HG03045 (cell line): ENCODE measurements around the gene TTC7B.

Experiments
- ATAC-seq: cut with Tn5 transposase; IDR thresholded peaks from one replicate; pipeline ENCODE4 v1.9.1; 2021; ENCODE audit warnings: mild to moderate bottlenecking, moderate library complexity; ENCODE audit not compliant: unreplicated experiment

The TTC7B gene

DNA sequence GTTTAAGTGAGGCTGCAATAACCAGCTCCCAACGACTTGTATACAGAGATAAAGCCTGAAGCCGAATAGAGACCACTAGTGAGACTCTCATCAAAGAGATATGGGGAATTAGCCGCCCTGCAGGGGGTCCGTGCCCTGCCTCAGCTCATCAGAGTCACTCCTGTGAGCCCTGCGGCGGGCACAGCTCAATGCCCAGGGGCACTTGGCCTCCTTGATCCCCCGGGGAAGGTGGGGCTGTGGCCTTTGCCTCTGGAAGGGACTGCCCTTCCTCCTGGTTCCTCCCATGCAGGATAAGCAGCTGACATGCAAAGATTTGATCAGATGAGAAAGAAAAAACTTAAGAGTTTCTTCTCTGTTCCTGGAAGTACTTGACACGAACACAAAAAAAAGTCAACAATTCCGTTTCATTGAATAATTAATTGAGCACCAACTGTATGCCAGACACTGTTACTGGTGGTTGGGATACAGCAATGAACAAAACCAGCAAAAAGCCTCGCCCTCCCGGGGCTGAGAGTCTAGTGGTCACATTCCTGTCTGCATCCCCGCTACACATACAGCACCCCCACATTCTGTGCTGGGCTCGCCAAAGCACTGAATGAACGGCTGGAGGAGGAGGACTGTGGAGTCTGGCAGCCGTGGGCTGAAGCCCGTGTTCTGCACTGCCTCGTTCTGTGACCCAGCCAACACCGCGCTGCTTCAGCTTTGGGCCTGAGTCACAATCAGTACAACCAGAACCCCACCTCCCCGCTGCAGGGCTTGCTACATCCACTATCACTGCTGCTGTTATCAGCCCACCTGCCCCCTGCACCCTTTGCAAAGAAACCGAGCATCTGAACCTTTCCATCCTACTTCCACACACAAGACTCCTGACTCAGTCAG is 10.3 kb downstream of the TTC7B start:
- ATAC-seq = no peak

DNA sequence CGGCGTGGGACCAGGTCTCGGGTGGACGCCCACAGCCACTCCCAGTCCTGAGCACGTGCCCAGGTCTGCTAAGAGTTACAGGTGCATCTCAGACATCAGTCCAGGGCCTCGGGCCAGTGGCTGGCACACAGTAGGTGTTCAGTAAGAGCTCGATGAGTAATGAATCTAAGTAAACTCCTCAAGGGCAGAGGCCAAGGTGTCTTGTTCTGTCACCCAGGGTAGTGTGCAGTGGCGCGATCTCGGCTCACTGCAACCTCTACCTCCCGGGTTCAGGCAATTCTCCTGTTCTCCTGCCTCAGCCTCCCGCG is 11.2 kb downstream of the TTC7B start:
- ATAC-seq = no peak

DNA sequence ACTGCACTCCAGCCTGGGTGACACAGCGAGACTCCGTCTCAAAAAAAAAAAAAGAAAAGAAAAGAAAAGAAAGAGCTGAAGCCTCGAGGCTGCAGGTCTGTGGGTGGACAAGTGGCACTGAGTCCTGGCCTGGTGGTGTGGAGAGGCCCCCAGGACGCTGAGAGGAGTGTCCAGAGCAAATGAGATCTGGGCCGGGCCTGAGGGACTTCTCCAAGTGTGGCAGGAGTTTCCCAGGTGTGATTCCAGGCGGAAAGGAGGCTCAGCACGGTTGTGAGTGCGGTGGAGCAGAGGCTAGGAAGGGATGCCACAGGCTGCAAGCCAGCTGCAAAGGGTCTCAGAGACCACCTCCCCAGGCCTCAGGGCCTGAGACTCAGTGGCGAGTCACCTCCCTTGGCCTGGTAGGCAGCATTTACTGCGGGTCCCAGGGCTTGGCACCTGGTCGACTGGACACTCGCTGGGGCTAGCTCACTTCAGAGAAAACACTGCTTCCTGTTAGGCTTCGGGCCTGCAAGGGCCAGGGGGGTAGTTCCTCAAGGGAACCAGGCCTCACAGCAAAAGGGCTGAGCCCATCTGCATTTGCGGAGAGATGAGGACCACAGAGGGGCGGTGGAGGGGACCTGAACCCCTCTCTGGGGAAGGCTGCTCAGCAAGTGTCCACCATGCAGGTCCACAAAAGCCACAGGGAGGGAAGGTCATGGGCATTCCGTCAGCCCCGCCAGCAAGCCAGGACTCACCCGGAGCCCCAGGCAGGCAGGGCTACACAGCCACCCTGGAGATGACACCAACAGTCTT is 11.7 kb downstream of the TTC7B start:
- ATAC-seq = no peak

DNA sequence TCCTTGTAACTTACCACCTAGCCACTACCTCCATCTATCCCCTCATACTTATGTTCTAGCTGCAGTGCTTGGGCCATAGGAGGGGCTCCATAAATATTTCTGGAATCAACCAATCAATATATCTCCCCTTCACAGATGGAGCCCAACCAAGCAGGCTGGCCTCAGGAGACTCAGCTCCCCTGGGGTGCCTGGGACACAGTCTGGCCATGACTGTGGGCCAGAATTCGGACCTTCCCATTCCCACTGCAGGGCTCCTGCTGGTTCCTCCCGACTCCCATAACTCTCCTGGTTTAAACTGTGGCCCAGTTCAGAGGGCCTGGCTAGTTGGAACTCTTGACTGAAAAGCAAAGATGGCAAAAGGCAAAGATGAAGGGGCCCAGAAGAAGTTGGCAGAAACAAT is 13.0 kb downstream of the TTC7B start:
- ATAC-seq = no peak

DNA sequence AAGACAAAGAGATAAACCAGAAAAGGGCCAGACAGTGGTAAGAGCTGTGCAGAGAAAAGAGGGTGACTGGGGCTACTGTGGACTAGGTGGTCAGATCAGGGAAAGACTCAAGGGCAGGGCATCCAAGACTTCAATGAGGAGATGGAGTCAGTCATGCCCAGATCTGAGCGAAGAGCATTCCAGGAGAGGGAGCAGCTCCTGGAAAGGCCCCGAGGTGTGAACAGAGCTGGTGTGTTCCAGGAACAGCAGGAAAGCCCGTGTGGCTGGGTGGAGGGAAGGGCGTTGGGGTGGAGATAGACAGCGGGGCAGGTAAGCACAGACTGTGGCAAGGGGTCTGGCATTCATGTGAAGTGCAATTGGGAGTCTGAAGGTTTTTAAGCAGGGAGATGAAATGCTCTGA is 16.8 kb downstream of the TTC7B start:
- ATAC-seq = no peak

DNA sequence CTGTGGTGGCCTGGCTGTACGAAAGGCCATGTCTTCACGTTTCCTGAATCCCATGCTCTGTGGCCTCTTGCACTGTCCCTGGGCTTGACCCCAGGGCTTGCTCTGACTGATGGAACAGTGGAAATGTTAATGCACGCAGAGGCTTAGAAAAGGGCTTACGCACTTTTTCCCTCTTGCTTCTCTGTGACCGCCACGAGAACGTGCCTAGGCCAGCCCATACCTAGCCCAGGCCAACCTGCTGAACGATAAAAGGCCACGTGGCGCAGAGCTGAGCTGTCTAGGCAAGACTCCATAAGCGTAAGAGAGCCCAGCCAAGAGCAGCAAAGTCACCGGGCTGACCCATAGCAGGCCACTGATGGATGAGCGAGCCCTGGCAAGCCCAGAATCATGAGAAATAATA is 18.3 kb downstream of the TTC7B start:
- ATAC-seq = no peak

DNA sequence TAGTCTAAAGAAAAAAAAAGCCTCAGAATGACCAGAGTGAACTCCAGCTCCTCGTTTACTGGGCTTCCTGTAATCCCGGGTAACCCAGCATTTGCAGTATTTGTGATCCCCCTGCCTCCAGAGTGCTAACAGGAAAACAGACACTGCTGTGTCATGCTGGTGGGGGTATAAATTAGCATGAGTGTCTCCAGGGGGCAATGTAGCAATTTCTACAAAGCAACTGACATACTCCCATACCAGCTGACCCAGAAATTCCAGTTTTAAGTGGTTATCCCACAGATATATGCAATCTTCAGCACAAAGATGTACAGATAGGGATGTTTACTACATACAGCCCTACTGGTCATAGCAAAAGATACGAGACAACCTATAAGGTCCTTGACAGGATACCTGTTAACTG is 18.8 kb downstream of the TTC7B start:
- no peak for ATAC-seq

DNA sequence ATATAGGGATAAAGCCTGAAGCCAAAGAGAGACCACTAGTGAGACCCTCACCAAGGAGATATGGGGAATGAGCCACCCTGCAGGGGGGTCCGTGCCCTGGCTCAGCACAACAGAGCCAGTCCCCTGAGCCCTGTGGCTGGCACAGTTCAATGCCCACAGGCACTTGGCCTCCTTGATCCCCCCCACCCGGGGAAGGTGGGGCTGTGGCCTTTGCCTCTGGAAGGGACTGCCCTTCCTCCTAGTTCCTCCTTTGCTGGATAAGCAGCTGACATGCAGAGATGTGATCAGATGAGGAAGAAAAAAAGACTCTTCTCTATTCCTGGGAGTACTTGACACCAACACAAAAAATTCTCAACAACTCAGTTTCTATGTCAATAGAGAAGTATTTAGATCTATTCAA is 19.9 kb downstream of the TTC7B start:
- no peak for ATAC-seq

DNA sequence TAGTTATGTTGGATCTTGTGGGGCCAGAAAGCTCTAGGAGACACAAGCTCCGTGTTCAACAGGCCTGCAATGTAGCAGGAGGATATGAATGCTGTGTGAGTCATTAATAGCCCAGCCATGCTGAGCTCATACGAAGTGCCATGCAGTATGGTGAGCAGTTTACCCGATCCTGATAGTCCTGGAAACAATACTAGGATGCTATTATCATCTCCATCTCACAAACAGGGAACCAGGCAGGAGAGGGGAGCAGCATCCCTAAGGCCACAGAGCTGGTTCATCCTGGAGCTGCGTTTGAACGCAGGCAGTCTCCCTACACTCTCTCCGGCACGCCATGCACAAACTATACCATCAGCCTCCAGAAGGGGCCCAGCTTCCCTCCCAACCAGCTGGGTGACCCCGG is 20.5 kb downstream of the TTC7B start:
- ATAC-seq = no peak

DNA sequence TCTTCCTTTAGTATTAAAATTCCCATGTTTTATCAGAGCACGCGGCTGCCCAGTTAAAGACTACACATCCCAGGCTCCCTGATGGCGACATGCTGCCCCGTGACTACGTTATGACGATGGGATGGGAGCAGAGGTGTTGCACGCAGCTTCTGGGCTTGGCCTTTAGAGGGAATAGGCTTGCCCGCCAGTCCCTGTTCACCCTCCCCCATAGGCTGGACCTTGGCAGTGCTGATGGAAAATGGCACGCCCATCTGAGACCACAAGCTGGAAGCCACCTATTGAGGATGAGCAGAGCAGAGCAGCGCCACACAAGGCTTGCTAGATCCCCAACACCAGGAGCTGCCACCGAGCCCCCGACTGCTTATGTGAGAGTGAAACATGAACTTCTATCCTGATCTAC is 24.7 kb downstream of the TTC7B start:
- ATAC-seq = no peak

DNA sequence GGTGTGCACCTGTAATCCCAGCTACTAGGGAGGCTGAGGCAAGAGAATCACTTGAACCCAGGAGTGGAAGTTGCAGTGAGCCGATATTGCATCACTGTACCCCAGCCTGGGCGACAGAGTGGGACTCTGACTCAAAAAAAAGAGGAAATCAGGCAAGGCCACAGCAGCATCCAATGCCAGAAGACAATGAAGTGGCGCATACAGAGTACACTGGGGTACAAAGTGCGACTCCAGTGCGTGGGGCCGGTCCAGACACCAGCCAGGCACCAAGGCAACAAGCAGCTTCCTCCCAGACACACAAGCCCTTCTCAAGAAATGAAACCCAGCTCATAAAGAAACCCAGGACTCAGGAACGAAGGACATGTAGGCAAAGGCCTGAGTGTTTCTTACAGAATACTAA is 28.2 kb downstream of the TTC7B start:
- ATAC-seq = no peak

DNA sequence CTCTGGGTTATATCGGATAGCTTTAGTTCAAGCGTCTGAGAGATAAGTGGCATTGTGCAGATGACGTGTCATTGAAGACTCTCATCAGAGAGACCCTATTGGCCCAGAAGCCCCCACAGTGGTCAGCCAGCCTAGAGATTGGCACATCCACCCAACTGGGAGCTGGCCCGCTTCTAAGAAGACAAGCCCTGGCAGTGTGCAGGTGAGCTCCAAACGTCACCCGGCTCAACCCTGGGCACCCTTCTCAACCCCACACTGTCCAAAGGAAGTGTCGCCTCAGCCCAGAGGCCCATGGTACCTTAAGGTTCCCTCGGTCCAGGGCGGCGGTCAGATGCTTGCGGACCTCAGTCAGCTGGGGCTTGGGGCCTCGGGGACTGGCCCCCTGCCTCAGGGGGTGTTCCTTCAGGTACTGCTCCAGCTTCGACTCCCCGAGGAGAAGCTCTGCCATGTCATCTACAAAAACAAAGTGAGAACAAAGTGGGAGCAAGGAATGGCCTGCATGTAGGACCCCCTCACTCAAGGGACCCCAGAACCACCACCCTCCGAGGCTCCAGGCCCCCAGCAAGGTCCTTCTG is 30.3 kb downstream of the TTC7B start:
- no peak for ATAC-seq

DNA sequence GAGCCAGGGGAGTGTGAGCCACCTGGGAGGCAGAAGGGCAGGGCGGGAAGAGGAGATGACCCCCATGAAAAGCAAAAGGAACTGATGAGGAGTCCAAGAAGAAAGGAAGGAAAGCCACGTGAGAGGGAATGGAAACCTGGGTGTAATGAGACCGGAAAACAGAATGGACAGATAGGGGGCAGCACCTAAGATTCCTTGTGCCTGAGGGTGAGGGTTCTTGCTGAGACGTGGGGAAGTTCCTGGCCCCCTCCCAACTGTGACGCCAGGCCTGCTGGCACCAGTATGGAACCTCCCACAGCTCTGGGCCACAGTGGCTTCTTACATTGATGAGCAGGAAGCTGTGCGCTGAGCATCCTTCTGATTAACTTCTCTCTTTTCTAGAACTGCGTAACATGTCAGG is 30.8 kb downstream of the TTC7B start:
- ATAC-seq = no peak

DNA sequence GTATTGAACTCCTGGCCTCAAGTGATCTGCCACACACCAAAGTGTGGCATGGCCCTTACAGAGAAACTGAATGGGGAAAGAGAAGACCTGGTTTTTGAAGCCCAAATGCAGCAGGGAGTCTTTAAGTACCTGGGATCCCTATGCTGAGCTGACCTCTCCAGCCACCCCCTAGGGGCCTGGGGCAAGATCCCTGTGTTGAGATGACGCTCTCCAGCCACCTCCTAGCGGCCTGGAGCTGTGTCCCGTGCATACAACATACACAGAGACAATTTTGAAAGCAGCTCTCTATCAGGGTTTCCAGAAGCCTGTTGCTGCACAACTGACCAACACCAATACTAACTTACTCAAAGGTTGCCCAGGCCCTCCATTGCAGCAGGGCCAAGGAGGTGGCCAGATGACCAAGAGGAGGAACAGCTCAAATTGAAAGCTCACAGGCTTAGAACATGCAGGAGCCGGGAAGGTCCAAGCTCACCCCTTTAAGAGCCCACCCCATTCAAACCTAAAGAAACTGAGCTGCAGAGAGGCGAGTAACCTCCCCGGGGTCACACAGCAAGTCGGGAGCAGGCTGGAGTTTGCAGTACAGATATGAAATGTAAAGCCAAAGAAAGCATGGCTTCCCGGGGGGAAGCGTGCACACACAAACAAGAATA is 31.5 kb downstream of the TTC7B start:
- no peak for ATAC-seq

DNA sequence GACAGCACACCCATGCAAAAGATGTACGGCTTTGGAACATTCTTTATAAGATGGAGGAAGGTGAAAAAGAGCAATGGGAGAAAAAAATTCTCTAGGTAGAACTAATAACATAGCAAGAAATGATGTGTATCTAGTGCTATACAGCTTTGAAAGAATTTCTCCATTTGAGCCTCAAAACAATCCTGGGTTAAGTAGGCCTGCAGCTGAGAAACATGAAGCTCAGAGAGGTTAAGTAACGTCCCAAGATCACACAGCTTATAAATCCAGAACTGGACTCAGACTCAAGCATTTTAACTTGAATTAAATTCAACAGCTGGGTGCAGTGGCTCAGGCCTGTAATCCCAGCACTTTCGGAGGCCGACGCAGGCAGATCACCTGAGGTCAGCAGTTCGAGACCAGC is 32.9 kb downstream of the TTC7B start:
- no peak for ATAC-seq

DNA sequence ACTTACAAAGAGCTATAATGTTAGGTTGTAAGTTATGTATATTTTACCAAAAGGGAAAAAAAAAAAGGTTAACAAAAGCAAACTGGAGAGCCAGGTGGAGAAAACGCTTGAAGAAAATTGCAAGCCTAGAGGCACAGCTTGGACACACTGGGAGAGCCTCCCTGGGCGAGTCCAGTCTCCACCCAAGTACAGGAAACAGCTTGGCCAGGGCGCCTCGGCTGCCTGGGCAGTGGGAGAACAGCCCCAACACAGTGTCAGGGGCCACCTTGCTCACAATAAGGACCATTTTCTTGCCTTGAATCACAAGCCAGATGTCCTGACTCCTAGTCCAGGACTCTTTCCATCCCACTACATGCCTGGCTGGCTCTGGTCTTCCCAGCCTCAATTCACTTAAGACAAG is 33.3 kb downstream of the TTC7B start:
- ATAC-seq = no peak

DNA sequence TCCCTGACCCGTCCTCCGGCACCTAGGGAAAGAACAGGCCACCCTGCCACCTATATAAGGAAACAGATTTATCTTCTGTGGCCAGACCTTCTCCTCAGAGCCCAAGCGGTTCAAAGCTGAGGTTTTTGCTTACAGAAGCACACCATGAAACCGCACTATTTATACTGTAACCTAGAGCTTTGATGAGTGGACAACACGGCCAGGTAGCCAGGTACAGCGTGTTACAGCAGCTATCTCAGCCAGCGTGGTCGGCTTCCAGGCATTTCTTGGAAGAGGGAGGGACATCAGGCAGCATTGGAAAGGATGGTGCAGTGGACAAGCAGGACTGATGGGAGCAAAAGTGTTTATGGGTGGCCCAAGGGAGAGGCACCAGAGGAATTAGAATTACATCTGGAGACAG is 34.4 kb downstream of the TTC7B start:
- no peak for ATAC-seq

DNA sequence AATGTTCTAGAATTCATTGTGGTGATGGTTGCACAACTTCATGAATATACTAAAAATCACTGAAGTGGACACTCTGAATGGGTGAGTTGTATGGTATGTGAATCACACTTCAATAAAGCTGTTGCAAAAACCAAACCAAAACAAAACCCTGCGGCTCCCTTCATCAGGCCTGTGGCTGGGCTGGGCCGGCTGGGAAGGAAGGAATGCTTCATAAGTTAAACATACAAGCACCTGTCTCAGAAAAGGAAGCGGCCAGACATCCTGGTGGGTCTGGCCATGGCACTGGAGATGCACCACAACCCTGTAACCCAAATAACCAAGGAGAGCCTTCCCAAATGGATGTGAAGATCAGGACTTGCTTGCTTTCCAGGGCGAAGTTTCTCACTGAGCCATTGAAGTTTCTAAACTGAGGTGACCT is 34.9 kb downstream of the TTC7B start:
- no peak for ATAC-seq

DNA sequence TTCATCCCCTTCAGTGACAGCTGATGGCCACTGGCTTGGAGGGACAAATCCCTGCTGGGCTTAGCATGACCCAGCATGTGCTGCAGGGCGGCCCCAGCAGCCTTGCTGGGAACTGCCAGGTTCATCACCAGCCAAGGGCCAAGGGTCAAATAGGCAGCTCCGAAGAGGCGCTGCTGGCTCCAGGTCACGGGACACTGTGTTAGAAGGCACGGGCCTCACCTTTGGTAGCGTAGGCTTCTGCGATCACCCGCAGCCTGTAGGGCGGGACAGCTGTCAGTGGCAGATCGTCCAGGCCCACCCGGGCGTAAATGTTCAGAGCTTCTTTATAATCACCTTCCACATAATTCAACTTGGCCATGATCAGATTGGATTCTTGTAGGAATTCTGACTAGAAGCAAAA is 35.7 kb downstream of the TTC7B start:
- ATAC-seq = no peak

DNA sequence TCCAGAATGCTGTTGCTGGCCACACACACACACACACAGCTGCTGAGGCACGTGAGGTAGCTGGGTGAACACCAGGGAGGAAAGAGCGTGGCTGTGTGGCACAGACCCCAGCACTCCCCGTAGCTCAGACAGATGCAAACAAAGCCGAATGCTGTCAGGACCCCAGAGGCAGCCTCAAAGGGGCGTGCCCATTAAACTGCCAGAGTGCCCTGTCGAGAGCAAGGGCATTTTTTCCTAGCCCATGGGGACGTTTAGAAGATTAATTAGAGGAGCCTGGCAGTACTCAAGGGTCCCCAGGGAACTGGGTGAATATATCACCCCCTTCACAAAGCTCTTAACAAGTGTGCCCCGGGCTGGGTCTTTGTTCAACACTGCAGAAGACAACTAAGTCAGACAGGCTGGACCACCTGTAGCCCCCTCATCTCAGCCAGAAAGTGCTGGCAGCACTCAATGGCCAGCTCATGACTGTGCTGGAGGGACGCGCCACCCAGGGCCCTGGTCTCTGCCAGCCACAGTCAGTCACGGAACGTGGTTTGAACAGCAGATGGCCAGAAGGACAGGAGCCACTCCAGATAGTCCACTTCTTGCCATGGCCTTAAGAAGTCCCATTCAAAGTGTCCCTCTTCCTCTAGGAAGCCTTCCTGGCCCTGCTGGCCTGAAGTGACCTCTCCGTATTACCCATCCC is 37.5 kb downstream of the TTC7B start:
- ATAC-seq = no peak

DNA sequence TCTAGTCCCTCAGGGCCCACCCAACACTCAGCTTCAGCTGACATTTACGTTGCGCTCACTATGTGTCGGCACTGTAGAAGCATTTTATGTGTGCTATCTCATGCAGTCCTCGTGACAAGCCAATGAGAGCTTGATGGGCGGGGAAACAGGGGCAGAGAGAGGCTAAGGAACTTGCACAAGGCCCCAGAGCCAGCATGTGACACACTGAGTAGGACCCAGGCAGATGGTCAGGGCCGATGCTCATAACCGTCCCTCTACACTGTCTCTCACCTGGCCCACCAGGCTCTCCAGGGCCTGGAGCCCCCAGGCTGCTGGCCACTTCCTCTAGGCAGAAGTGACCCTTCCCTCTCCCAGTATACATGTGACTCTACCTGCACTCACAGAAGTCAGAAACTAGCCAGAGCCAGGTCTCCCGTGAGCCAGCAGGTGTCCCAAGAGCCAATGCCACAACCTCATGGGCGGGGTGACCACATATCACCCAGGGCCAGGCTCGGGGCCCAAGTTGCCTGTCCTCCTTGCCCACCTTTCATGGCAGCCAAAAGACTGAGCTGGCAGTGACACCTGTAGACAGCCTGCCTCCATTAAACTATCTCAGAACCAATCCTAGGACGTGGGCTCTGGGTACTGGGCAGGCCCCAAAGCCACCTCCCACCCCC is 38.3 kb downstream of the TTC7B start:
- no peak for ATAC-seq
